ENCODE results near the gene WIPI1.
A peak's percentile ranks its signal among the peaks of the same experiment; 100 is the strongest.
"Not testable (repeated sequence)": the region's sequence is repeated elsewhere in the genome, so short reads cannot be mapped to it uniquely, and the experiment has no call there.

The WIPI1 gene

GRCh38 chr17:68383443-68384321 lies 73.6 kb downstream of the WIPI1 start:
- no peak for DNase-seq

GRCh38 chr17:68383120-68383442 lies 74.2 kb downstream of the WIPI1 start:
- DNase-seq, result no peak

- DNase-seq, result no peak
Observed at GRCh38 chr17:68382582-68383085, 74.7 kb downstream of the WIPI1 start.

GRCh38 chr17:68381076-68381900 lies 76.0 kb downstream of the WIPI1 start:
- DNase-seq, result peak; percentile 43

GRCh38 chr17:68379692-68380677 lies 77.3 kb downstream of the WIPI1 start:
- DNase-seq, result no peak

GRCh38 chr17:68379177-68379510 lies 78.2 kb downstream of the WIPI1 start:
- no peak for DNase-seq

GRCh38 chr17:68378268-68379176 lies 78.8 kb downstream of the WIPI1 start:
- DNase-seq, result no peak

- DNase-seq, result no peak
Observed at GRCh38 chr17:68377771-68378267, 79.5 kb downstream of the WIPI1 start.

GRCh38 chr17:68376178-68376577 lies 81.1 kb downstream of the WIPI1 start:
- not testable (repeated sequence) for DNase-seq

- DNase-seq, result no peak
Observed at GRCh38 chr17:68375566-68375965, 81.7 kb downstream of the WIPI1 start.

All from DMS79 treated with DMSO at 0.1 percent for 48 hours (cell line).